HG03025 (cell line): ENCODE measurements around the gene STK10.
A peak's percentile ranks its signal among the peaks of the same experiment; 100 is the strongest.
"Not testable (repeated sequence)": the region's sequence is repeated elsewhere in the genome, so short reads cannot be mapped to it uniquely, and the experiment has no call there.

Source experiments
- ATAC-seq: cut with Tn5 transposase; IDR thresholded peaks from one replicate; pipeline ENCODE4 v1.9.1; 2021; ENCODE audit warnings: mild to moderate bottlenecking, moderate library complexity; ENCODE audit not compliant: unreplicated experiment, low FRiP score

STK10 gene

GRCh38 chr5:172188033-172188892, at the start of gene STK10:
Gene STK10 (minus strand): TSS chr5:172188224. CDS start chr5:172188042, 182 bp downstream.
- ATAC-seq, result peak; percentile 71

GRCh38 chr5:172235827-172236736, 48.1 kb upstream of the STK10 start:
- no peak for ATAC-seq

- peak; percentile 60 for ATAC-seq
Measured at GRCh38 chr5:172235132-172235780, 47.2 kb upstream of the STK10 start.

GRCh38 chr5:172234031-172234430, 46.0 kb upstream of the STK10 start:
- no peak for ATAC-seq

DNA sequence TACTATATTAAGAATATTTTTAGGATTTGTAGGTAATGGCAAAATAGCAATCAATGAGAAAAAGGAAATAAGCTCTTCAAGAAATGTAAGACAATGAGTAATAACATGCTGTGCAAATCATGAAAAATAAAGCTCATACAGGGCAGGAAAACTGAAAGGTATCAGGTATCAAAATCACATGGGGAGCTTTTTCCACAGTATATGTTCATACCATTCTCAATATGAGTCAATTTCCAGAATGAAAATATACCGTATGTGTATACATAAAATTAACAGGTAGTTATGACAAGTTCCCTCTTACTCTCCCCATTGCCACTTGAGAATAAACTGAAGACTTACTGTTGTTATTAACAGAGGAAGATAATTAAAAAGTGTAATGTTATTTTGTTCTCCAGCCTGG, 41.9 kb upstream of the STK10 start:
- ATAC-seq, result no peak

DNA sequence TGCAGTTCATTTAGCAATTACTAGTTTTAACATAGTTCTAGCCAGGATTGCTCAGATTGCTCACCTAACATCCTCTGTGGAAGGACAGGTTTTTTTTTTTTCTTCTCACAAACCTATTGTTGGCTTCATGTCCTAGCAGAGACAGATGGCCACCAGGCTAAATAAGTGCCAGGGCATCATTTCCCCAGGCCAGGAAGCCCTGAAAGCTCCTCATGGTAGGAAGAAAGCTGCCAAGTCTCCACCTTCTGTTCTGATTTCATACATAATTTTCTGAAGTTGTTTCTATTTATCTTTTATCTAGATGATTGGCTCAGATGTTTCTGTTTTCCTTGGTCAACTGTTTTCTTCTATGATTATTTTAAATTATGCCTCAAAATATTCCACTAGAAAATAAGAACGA, 37.0 kb upstream of the STK10 start:
- ATAC-seq, result no peak

DNA sequence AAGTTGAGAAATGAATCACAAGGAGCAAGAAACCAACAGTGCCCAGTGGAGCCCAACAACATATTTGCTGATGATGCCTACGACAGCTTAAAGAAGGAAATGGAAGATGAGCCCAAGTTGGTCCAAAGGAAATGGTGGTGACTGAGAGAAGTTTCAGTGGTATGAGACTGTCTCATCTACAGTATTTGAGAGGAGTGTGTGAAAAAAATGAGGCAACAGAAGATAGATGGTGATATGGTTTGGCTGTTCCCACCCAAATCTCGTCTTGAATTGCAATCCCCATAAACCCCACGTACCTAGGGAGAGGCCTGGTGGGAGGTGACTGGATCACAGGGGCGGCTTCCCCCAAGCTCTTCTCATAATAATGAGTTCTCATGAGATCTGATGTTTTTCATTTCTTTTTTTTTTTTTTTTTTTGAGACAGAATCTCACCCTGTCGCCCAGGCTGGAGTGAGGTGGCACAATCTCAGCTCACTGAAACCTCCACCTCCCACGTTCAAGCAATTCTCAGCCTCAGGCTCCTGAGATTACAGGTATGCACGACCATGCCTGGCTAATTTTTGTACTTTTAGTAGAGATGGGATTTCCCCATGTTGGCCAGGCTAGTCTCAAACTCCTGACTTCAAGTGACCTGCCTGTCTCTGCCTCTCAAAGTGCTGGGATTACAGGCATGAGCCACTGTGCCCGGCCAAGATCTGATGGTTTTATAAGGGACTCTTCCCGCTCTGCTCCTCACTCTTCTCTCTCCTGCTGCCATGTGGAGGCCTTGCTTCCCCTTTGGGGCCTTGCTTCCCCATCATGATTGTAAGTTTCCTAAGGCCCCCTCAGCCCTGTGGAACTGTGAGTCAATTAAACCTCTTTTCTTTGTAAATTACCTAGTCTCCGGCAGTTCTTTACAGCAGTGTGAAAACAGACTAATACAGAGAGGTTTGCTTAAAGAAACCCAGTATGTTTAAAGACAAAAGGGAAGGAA, 36.2 kb upstream of the STK10 start:
- peak; percentile 72 for ATAC-seq

DNA sequence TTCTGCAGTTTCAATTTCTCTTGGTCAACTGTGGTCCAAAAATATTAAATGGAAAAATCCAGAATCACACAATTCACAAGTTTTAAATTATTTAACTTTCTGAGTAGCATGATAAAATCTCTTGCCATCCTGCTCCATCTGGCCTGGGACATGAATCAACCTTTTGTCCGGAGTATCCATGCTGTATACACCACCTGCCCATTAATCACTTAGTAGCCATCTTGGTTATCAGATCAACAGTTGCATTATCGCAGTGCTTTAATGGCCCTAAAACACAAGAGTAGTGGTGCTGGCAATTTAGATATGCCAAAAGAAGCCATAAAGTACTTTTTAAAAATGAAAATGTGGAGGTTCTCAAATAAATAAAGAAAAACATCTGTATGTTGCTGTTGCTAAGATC, 31.3 kb upstream of the STK10 start:
- no peak for ATAC-seq

- ATAC-seq, result no peak
Measured at GRCh38 chr5:172216345-172216744, 28.3 kb upstream of the STK10 start.

- ATAC-seq, result no peak
Measured at GRCh38 chr5:172213126-172213525, 25.1 kb upstream of the STK10 start.

DNA sequence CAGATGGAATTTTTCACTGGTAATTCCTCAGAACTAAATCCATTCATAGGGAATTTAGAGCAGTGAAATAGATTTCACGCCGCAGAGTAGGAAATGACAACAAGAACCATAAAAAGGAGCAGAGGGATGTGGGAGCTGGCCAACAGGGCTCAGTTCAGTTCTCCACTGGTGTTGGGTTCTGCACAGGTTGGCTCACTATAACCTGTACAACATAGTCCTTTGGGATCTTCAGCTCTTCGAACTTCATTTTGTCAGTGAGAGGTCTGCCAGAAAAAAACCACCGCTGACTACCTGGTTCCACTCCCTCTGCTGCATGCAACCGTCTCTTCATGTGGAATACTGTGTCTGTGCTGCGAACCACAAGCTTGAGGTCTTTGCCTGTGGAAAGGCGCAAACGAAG, 23.7 kb upstream of the STK10 start:
- ATAC-seq, result no peak

DNA sequence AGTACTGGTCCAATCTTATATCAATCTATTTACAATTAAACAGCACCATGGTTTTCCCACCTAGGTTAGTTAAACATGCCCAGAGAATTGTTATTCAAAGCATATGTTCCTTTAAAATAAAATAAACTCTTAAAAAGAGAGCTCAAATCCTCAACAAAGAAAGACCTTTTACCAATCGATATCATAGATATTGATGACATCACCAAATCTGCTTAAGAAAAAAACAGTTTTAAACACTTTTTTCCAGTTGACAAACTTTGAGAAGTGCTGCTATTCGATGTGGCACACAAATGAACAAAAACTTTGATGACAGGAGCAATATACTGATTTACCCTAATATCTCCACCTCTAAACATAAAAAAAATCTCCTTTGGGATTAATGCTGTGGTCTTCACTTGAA, 21.7 kb upstream of the STK10 start:
- no peak for ATAC-seq

DNA sequence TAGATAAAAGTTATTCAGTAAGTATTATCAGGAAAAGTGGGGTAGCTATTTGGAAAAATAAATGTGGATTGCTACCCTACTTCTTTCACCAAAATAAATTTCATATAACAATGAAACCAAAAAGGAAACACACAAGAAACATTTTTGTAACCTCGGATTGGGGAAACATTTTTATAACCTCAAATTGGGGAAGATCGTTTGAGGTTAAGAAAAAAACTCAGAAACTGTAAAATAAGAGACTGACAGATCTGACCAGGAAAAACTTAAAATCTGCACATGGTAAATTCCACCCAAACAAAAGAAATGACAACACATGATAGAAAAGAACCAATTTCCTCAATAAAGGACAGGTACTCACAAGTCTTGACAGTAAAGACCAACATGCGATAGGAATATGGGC, 19.5 kb upstream of the STK10 start:
- ATAC-seq, result no peak

DNA sequence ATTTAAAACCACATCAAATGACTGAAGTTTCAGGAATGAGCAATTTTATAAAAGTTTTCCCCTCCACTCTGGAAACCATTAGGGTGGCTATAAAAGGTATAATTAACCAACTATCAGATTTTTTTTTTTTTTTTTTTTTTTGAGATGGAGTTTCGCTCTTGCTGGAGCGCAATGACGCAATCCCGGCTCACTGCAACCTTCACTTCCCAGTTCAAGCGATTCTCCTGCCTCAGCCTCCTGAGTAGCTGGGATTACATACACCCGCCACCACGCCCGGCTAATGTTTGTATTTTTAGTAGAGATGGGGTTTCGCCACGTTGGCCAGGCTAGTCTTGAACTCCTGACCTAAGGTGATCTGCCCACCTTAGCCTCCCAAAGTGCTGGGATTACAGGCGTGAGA, 18.0 kb upstream of the STK10 start:
- not testable (repeated sequence) for ATAC-seq

DNA sequence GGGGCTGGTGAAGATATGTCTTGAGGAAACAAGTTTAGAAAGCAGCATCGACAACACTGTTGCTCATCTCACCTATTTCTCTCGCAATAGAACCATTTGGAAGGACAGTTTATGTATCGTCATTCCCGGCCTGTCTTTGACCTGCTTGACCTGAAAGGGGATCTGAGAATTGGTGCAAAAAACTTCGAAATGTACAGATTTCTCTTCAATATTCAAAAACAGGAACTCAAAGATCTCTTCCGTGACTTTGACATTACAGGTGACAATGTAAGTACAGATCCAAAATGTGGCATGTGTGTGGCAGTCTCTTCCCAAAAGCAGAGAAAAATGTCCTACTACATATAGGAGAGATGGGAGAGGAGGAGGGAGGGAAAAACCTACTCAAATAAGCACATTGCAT, 12.5 kb upstream of the STK10 start:
- ATAC-seq, result no peak

GRCh38 chr5:172199446-172199845, 11.4 kb upstream of the STK10 start:
- ATAC-seq, result no peak

GRCh38 chr5:172197775-172198174, 9.8 kb upstream of the STK10 start:
- not testable (repeated sequence) for ATAC-seq

GRCh38 chr5:172194985-172195774, 7.2 kb upstream of the STK10 start:
- ATAC-seq, result no peak

- no peak for ATAC-seq
Measured at GRCh38 chr5:172193872-172194271, 5.8 kb upstream of the STK10 start, which contains the start of gene EFCAB9. Gene EFCAB9 (plus strand): TSS chr5:172194172. CDS start chr5:172194173, 1 bp downstream.
